A673 (cell line): ENCODE results near the gene SMIM10L2A.

ENCODE experiments used
- CTCF ChIP-seq: fragments of 300-800, 200-600 bp; sonication (generic); conservative IDR thresholded peaks from 2 replicates; pipeline ENCODE4 v1.5.1; 2017; ENCODE audit warnings: low read depth, mild to moderate bottlenecking, antibody characterized with exemption, low read length, moderate library complexity, mixed read lengths
- EZH2 ChIP-seq: fragments of 200-600 bp; sonication (generic); IDR thresholded peaks from 2 replicates; pipeline ENCODE4 v1.6.1; 2017; ENCODE audit warnings: borderline replicate concordance, low read depth, mild to moderate bottlenecking, mixed read lengths, antibody characterized with exemption, low read length; ENCODE audit not compliant: poor library complexity, severe bottlenecking

GRCh38 chrX:135421932-135422809 lies at the start of gene SMIM10L2A:
- TF ChIP-seq CTCF (no peak), EZH2 (no peak)
